Lung (tissue), 12 donors: ENCODE data around the gene DECR2. TPM values are rescaled to one million over a fixed set of nuclear protein-coding genes. Genes with fewer than 3 reads are reported as not detected.

Experiments
- ATAC-seq: fragments of 200-7000 bp; cut with Tn5 transposase; one replicate; pipeline ENCODE4 v1.9.1; 2020; ENCODE audit warnings: moderate number of reproducible peaks; ENCODE audit not compliant: insufficient read depth, low FRiP score
- DNase-seq, 3 donors: peaks; one replicate each; pipeline ENCODE4 v3.0.0-alpha.2; 2013 to 2017
- H3K27ac ChIP-seq, 2 donors: one replicate each; pipeline ENCODE4 v1.5.1; 2013; ENCODE audit warnings: mild to moderate bottlenecking in 2 of 2, moderate library complexity in 2 of 2, control low read depth in 1 of 2, inconsistent platforms in 1 of 2, low read depth in 1 of 2, low read length in 1 of 2
- H3K27me3 ChIP-seq, 3 donors: one replicate each; pipeline ENCODE4 v1.5.1; 2013; ENCODE audit warnings: low read length in 2 of 3; ENCODE audit not compliant: control insufficient read depth in 3 of 3, insufficient read depth in 3 of 3
- H3K36me3 ChIP-seq, 4 donors: one replicate each; pipeline ENCODE4 v1.5.1; 2013; ENCODE audit warnings: low read length in 4 of 4, mild to moderate bottlenecking in 1 of 4, moderate library complexity in 1 of 4; ENCODE audit not compliant: control insufficient read depth in 4 of 4, insufficient read depth in 4 of 4
- H3K4me1 ChIP-seq, 5 donors: one replicate each; pipeline ENCODE4 v1.5.1; 2013; ENCODE audit warnings: low read length in 5 of 5, mild to moderate bottlenecking in 2 of 5, moderate library complexity in 1 of 5; ENCODE audit not compliant: control insufficient read depth in 5 of 5, insufficient read depth in 5 of 5
- H3K4me3 ChIP-seq: one replicate; pipeline ENCODE4 v1.5.1; 2013; ENCODE audit warnings: mild to moderate bottlenecking, control low read depth, moderate library complexity
- H3K9ac ChIP-seq, 2 donors: one replicate each; pipeline ENCODE4 v1.5.1; 2013; ENCODE audit warnings: low read length in 2 of 2, control low read depth in 1 of 2; ENCODE audit not compliant: insufficient read depth in 1 of 2
- H3K9me3 ChIP-seq, 4 donors: one replicate each; pipeline ENCODE4 v1.5.1; 2013; ENCODE audit warnings: low read length in 3 of 4, mild to moderate bottlenecking in 1 of 4, moderate library complexity in 1 of 4; ENCODE audit not compliant: control insufficient read depth in 4 of 4, insufficient read depth in 3 of 4
- WGBS, 2 donors: extraction: QIAGEN DNeasy Blood & Tissue Kit; methylation state at CpG; one replicate each; pipeline ENCODE4 v1.1.7; 2013; 5-methylcytosine and 5-hydroxymethylcytosine counted together
- polyA plus RNA-seq, 2 donors: library from polyadenylated mRNA; stranded (reverse); fragments of 200-250 nt; gene quantifications; one replicate each; pipeline ENCODE4 v1.2.1, GENCODE V29; 2013
- total RNA-seq, 2 donors: library from RNA; depleted of rRNA in 1 of 2; stranded (reverse); fragments of >200 nt in 1 of 2; gene quantifications; one replicate each; pipeline ENCODE4 v1.2.1, GENCODE V29; 2014 to 2021
- TF ChIP-seq, protein P1 (sequence below): IDR thresholded peaks from 2 replicates; pipeline ENCODE4 v1.5.1; 2012; ENCODE audit warnings: mild to moderate bottlenecking; ENCODE audit errors: control extremely low read depth, extremely low read depth
- donor health status: control.
- donor health status: control.
- donor health status: Bipolar disorder and iron deficiency.
- donor health status: healthy.
- donor health status: DM: yes; HTN: yes; CAD: no.

DECR2 gene
- total and polyA plus RNA-seq, 4 donors = 5.2 to 18.3 (median 15.7) TPM

GRCh38 chr16:405548-406506, 4.1 kb downstream of the DECR2 start:
- no peak for ATAC-seq
- 90 to 94% methylated on average over 26 to 27 of the region's 27 CpGs for WGBS, 2 donors

DNA sequence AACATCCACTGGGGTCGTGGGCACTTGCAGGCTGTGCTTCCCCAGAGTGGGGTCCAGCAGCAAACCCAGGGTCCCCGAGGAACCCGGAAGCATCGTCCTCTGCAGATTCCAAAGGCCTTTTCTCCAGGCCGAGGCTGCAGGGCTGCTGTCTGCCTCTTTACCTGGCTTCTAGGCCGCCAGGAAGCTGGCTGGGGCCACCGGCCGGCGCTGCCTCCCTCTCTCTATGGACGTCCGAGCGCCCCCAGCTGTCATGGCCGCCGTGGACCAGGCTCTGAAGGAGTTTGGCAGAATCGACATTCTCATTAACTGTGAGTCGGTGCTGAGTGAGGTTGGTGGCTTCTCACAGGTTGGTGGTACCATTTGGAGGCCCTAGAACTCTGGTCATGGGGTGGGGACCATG, 5.6 kb downstream of the DECR2 start:
- Histone ChIP-seq H3K4me1 (no peaks in the 10 kb centered on the region), H3K9me3 (no peaks in the 10 kb centered on the region), H3K4me3 (no peak overlapping the region), H3K36me3 (peaks cover 0 to 21% (median 0%) of the 10 kb centered on the region in 4 donors), H3K27ac (no peak overlapping the region), H3K27me3 (no peaks in the 10 kb centered on the region), H3K9ac (no peak overlapping the region)
- ATAC-seq (no peak), DNase-seq (no peak)
- TF ChIP-seq, protein P1, sequence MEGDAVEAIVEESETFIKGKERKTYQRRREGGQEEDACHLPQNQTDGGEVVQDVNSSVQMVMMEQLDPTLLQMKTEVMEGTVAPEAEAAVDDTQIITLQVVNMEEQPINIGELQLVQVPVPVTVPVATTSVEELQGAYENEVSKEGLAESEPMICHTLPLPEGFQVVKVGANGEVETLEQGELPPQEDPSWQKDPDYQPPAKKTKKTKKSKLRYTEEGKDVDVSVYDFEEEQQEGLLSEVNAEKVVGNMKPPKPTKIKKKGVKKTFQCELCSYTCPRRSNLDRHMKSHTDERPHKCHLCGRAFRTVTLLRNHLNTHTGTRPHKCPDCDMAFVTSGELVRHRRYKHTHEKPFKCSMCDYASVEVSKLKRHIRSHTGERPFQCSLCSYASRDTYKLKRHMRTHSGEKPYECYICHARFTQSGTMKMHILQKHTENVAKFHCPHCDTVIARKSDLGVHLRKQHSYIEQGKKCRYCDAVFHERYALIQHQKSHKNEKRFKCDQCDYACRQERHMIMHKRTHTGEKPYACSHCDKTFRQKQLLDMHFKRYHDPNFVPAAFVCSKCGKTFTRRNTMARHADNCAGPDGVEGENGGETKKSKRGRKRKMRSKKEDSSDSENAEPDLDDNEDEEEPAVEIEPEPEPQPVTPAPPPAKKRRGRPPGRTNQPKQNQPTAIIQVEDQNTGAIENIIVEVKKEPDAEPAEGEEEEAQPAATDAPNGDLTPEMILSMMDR = no peak
- 90 to 96% methylated on average over 16 of the region's 16 CpGs for WGBS, 2 donors

More at GRCh38 chr16:405548-406506, 4.1 kb downstream of the DECR2 start:
- Histone ChIP-seq H3K27ac (no peak overlapping the region), H3K9me3 (no peaks in the 10 kb centered on the region), H3K27me3 (no peaks in the 10 kb centered on the region), H3K4me3 (no peak overlapping the region), H3K4me1 (peaks cover 0 to under 1% (median 0%) of the 10 kb centered on the region in 5 donors), H3K36me3 (peaks cover 0 to 9% (median 0%) of the 10 kb centered on the region in 4 donors), H3K9ac (no peak overlapping the region)
- DNase-seq = no peak
- TF ChIP-seq, protein P1 = no peak

DNA sequence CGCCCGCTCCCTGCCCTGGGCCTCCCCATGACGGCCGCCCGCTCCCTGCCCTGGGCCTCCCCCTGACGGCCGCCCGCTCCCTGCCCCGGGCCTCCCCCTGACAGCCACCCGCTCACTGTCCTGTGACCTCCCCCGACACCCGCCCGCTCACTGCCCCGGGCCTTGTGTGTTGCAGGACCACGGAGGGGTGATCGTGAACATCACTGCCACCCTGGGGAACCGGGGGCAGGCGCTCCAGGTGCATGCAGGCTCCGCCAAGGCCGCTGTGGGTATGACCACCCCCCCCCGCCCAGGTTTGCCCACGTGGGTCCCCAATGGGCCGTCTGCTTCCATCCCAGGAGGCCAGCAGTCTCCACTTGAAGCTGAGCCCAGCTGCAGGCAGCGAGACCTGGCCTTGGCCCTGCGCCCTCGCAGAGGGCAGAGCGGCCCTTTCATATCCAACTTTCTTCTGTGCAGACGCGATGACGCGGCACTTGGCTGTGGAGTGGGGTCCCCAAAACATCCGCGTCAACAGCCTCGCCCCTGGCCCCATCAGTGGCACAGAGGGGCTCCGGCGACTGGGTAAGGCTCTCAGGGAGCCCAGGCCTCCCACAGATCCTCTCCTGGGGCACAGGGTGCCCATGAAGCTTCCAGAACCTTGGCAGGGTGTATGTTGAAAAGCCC, 9.0 kb downstream of the DECR2 start:
- H3K36me3 ChIP-seq = peaks cover 0 to 21% (median 0%) of the 10 kb centered on the region in 4 donors
- DNase-seq (no peak), ATAC-seq (no peak)
- TF ChIP-seq, protein P1 = no peak
- no peaks in the 10 kb centered on the region for H3K4me1 ChIP-seq
- WGBS, 2 donors = 93 to 95% methylated on average over 35 to 36 of the region's 36 CpGs
- H3K9me3 ChIP-seq = no peaks in the 10 kb centered on the region
- H3K27ac ChIP-seq = no peak overlapping the region
- H3K9ac ChIP-seq = no peak overlapping the region
- no peaks in the 10 kb centered on the region for H3K27me3 ChIP-seq
- H3K4me3 ChIP-seq = no peak overlapping the region
